HG03439 (cell line): ENCODE results near the gene PREB.

Source experiments
- ATAC-seq: cut with Tn5 transposase; IDR thresholded peaks from one replicate; pipeline ENCODE4 v1.9.1; 2021; ENCODE audit warnings: mild to moderate bottlenecking, moderate library complexity; ENCODE audit not compliant: unreplicated experiment

PREB gene

DNA sequence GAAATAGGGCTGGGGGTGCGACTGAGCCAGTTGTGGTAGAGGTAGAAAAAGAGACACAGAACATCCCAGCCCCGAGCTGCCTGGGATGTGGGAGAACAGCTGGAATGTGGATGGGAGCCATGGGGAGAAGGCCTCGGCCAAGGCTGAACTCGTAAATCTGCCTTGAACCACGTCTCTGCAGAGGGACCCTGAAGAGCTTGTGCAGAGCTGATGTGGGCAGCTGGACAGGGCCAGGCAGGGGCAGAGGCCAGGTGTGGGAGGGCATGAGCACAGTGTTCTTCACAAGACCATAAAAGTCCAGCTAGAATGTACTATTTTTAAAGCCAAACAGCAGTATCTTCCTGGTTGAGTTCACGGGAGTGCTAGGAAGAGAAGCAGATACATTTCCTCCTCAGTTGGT lies 20.1 kb upstream of the PREB start:
- no peak for ATAC-seq

- ATAC-seq: no peak
These were observed 18.5 kb upstream of the PREB start for GRCh38 chr2:27152796-27153464.

- ATAC-seq: no peak
These were observed 17.8 kb upstream of the PREB start for GRCh38 chr2:27152102-27152795.

DNA sequence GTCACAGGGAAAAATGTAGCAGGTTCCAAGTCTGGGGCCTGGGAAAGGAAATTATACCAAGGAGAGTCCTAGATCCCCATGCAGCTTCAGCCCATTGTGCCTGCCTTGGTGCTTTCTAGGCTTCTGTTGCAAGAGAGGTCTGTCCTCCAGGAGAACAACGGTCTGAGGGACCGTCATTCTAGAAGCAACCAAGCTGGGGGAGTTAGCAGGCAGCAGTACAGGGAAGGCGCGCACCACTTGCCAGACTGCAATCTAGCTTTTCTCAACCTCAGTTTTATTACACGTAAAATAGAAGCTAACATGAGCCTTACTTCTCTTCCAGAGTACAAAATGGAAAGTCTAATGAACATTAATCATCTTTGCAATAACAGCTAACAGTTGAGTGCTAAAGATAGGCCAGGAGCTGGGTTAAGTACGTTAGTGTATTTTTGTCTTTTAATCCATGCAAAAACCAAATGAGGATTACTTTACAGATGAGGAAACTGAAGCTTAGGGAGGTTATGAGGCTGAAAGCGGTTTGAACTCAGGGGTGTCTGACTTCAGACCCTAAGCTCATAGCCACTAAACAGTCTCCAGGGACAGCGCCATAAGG lies 16.3 kb upstream of the PREB start:
- ATAC-seq: no peak

- no peak for ATAC-seq
These were observed 15.4 kb upstream of the PREB start for GRCh38 chr2:27149570-27150405.

DNA sequence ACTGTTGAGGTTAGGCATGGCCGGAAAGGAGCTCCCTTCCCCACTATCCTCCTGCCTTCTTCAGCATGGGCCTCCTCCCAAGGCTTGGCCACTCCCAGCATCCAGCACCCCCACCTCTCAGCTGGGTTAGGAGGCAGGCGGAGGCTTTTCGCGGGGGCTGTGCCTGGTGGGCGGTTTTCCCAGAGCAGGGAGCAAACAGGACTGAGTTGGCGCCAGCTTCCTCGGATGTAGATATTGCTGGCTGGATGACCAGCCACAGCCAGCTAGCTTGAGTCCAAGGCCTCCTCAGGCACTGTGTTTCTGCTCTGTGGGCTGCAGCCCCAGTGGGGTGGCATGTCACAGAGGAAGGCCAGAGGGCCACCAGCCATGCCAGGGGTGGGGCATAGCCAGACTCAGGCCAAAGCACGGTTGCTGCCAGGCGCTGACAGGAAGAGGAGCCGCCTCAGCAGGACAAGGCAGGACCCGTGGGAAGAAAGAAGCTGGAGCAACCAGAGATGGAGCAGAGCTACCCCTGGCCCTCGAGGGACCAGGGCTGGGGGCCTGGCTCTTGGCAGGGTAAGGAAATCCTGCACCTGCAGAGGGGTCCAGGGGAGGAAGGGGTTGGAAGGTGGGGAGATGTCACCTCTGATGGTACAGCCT lies 14.5 kb upstream of the PREB start, which contains the start of gene TCF23:
Gene TCF23 (plus strand): TSS at position 204 of the 639 bp plus-strand sequence. CDS start 130 bp downstream, at position 334.
- ATAC-seq: no peak

GRCh38 chr2:27147935-27148334 lies 13.5 kb upstream of the PREB start:
- ATAC-seq: no peak

GRCh38 chr2:27145682-27146081 lies 11.2 kb upstream of the PREB start:
- no peak for ATAC-seq

DNA sequence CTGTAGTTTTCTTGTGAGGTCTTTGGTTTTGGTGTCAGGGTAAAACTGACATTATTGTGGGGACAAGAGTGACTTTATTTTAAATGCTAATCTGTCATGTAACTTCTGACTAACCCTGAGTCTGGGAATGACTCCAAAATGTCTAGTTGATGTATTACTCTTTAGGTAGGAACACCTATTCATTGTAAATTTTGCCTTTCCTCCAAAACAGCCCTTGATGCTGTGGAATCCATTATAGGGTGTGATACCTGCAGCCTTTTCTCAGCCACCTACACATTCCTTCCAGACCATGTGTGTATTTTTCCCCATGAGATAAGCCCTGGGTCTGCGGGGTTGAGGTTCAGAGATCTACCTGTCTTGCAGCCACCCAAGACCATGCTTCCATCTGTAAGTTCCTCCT lies 8.8 kb upstream of the PREB start:
- no peak for ATAC-seq

GRCh38 chr2:27139310-27139709 lies 4.9 kb upstream of the PREB start, which contains the start of gene PRR30:
PRR30 (minus strand) TSS chr2:27139410; CDS start chr2:27138329, 1,081 bp downstream.
- ATAC-seq: no peak

DNA sequence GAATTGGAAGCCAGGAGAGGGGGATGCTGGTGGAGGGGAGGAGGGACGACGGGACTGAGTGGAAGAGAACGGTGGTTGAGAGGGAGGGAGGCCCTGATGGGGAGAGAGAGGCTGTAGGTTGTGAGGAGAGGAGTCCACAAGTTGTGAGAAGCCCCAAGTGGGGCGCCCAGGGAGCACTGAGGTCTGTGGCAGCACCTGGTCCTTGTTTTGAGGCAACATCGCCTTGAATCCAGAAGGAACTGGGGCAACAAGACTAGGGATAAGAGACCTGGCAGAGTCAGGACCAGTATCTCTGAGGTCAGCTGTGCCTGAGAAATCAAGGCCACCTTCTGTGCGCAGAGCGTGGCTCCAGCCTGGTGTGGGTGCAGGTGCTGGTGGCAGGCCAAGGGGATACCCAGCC lies 3.7 kb upstream of the PREB start:
- ATAC-seq: no peak

DNA sequence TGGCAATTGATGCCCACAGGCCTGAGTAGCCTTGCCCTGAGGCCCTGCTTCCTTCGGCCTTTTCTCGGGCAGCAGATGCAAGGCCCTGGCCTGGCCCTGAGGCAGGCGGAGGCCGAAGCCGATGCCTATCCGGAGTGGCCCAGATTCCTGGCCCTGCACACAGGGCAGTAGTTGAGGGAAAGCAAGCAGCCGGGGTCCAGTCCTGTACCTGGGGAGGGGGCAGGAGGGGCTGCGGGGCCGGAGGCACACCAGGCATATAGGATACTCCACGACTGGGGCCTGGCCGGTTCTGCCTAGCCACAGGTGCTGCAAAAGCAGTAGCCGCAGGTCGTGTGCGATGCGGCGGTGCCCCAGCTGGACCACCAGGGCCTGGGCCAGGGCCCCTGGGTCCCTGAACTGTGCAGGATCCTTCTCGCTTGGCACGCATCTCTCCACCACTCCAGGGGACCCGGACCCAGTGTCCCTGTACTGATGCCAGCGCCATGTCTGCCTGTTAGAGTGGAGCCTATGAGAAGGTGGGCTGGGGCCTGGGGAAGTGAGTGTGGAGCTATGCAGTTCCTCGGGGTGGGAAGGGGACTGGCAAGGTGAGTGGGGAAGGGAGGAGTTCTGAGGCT lies 3.0 kb upstream of the PREB start:
- no peak for ATAC-seq

DNA sequence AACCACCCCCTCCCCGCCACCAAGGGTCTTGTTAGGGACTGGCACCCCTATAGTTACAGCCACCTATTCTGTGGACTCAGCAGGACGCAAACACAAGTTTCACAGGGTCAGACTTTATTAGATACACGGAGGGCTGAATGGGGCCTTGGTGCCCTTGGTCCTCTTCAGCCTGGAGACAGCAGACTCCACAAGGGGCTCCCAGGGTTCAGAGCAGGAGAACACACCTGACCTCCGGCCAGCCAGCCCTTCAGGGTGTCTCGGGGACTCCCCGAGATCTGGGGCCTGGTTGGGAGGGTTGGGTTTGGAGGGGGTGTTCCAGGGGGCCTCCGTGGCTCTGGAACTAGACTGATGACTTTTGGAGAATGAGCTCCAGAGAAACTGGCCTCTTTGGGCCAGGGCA lies 2.3 kb upstream of the PREB start:
- ATAC-seq: no peak

DNA sequence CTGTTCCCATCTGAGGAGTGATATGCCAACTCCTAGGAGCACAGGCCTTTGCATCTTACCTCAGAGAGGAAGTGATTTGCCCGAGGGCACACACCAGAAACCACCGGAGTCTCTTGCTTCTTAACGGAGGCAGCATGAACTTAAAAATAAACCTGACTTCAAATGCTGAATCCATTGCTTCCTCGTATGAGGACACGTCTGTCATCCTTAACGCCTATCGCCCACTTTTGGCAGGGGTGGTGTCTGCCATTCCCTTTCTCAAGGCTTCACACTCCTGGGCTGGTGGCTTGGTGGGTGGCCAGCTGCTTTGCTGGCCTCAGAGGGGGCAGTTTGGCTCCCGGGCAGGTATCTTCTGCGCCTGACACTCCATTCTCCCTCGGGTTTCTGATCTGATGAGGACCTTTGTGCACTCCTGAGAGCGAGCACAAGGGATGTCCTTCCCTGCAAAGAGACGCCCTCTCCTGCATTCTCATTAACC lies 1.1 kb upstream of the PREB start:
- ATAC-seq: no peak

GRCh38 chr2:27134781-27135477 lies 493 bp upstream of the PREB start:
- ATAC-seq: no peak

DNA sequence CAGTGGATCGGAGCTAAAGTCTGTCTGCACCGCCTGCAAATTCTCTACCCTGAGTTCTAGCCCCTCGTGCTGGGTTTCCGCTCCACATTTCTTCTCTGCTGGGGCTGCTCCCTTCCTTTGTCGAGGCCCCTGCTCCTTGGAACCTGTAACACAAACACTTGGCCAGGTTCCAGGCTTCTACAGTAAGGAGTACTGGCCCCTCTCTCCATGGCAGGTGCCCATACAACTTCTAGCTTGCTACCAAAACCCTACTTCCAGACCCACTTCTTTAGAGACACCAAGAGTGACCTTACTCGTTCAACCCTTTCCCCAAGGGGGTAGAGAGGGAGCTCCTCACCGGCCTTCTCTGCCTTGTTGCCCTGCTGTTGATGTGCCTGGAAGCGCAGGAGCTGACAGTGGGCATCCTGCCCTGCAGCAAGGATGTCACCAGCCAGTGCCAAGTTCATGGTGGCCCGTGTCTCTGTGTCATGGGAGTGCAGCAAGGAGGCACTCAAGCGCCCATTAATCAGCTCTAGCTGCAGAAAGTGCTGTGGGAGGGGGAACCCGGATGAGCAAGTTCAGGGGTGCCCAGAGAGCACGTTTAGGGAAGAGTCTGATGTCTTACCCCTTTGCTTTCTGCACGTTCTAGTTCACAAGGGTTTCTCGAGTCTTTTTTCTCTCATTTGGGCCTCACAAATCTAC lies 1.1 kb downstream of the PREB start:
- ATAC-seq: no peak

DNA sequence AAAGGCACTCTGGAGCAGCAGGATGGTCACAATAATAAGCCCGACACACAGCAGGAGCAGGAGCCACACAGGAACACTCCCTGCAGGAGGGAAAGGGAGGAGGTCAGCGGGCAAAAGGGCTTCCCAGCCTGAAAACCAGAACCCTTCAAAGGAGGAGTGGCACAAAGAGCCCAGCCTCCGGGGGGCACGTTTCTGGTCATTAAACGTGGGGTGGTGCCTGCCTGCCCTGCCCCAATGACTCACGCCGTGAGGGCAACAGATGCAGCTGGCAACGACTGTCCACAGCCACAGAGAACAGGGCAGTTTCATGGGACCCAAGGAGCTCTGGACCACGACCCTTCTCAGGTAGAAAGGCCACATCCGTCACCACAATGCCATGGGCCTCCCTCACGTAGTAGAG lies 3.0 kb downstream of the PREB start:
- no peak for ATAC-seq

GRCh38 chr2:27130396-27130795 lies 4.0 kb downstream of the PREB start:
- no peak for ATAC-seq
